SK-N-SH (cell line): ENCODE data around the gene LOX. TPM values are rescaled to one million over a fixed set of nuclear protein-coding genes. Genes with fewer than 3 reads are reported as not detected.

Source experiments
- CTCF ChIA-PET: fragments of 300-600, 350-600 bp; formaldehyde crosslinking; extraction: SDS; loops from one replicate; lab custom pipeline; 2021; lab: Yijun Ruan, JAX
- POLR2A ChIA-PET: fragments of 350-600 bp; sonication (Branson Sonifier 250); formaldehyde crosslinking; extraction: SDS; loops from one replicate; lab custom pipeline; 2020; ENCODE audit warnings: antibody characterized with exemption, inconsistent platforms; lab: Yijun Ruan, JAX
- DNase-seq: peaks from one replicate; pipeline ENCODE4 v3.0.0; 2012
- H2AFZ ChIP-seq: fragments of 200-600 bp; sonication (generic); 2 replicates; pipeline ENCODE4 v1.8.1; 2016; ENCODE audit warnings: antibody characterized with exemption, mild to moderate bottlenecking, low read depth
- H3F3A ChIP-seq: fragments of 200-600 bp; sonication (generic); replicated peaks from 2 replicates; pipeline ENCODE3; 2016; ENCODE audit warnings: antibody characterized with exemption, mild to moderate bottlenecking; ENCODE audit not compliant: insufficient read depth
- H3K27ac ChIP-seq, 2 experiments: fragments of 200-500 bp in 1 of 2; fragments of 200-600 bp in 1 of 2; sonication (Bioruptor generic) in 1 of 2; sonication (generic), shearing (Covaris generic) in 1 of 2; 2 replicates each; pipeline versions ENCODE4 v1.5.1 to v1.6.1; 2014 to 2016; ENCODE audit warnings: low read depth in 2 of 2, inconsistent platforms in 1 of 2, low read length in 1 of 2, mild to moderate bottlenecking in 1 of 2, mixed read lengths in 1 of 2
- H3K27me3 ChIP-seq: fragments of 200-600 bp; sonication (generic), shearing (Covaris generic); 2 replicates; pipeline ENCODE4 v1.6.1; 2016; ENCODE audit warnings: mixed run types; ENCODE audit not compliant: insufficient read depth
- H3K36me3 ChIP-seq, 2 experiments: fragments of 200-500 bp in 1 of 2; fragments of 200-600 bp in 1 of 2; sonication (Bioruptor generic) in 1 of 2; sonication (generic) in 1 of 2; replicated peaks in 1 of 2; 2 replicates each; pipeline versions ENCODE3 to v1.5.1; 2014 to 2016; ENCODE audit warnings: low read length in 1 of 2, mild to moderate bottlenecking in 1 of 2; ENCODE audit not compliant: insufficient read depth in 2 of 2, control insufficient read depth in 1 of 2
- H3K4me1 ChIP-seq, 2 experiments: fragments of 200-500 bp in 1 of 2; fragments of 200-600 bp in 1 of 2; sonication (Bioruptor generic) in 1 of 2; sonication (generic), shearing (Covaris generic) in 1 of 2; 2 replicates each; pipeline versions ENCODE4 v1.5.1 to v1.6.1; 2014 to 2016; ENCODE audit warnings: low read depth in 1 of 2, low read length in 1 of 2, mixed run types in 1 of 2; ENCODE audit not compliant: insufficient read depth in 2 of 2, control insufficient read depth in 1 of 2
- H3K4me2 ChIP-seq: fragments of 200-600 bp; sonication (generic), shearing (Covaris generic); 2 replicates; pipeline ENCODE4 v1.6.1; 2017; ENCODE audit warnings: mixed run types
- H3K4me3 ChIP-seq, 2 experiments: fragments of 200-500 bp in 1 of 2; fragments of 200-600 bp in 1 of 2; sonication (Bioruptor generic) in 1 of 2; sonication (generic), shearing (Covaris generic) in 1 of 2; 2 replicates each; pipeline versions ENCODE4 v1.5.1 to v1.8.1; 2014 to 2016; ENCODE audit warnings: low read depth in 2 of 2, inconsistent platforms in 1 of 2, low read length in 1 of 2, mild to moderate bottlenecking in 1 of 2, mixed read lengths in 1 of 2, moderate library complexity in 1 of 2
- H3K79me2 ChIP-seq: fragments of 200-600 bp; sonication (generic); 2 replicates; pipeline ENCODE4 v1.8.1; 2017; ENCODE audit warnings: mild to moderate bottlenecking; ENCODE audit not compliant: insufficient read depth
- H3K9ac ChIP-seq: fragments of 200-600 bp; sonication (generic); 2 replicates; pipeline ENCODE4 v1.6.1; 2017; ENCODE audit warnings: mixed run types
- H3K9me2 ChIP-seq: fragments of 200-600 bp; sonication (generic); 2 replicates; pipeline ENCODE4 v1.6.1; 2017; ENCODE audit warnings: mixed run types
- H3K9me3 ChIP-seq: fragments of 200-600 bp; sonication (generic); 2 replicates; pipeline ENCODE4 v1.6.1; 2017; ENCODE audit warnings: mixed run types, mild to moderate bottlenecking, moderate library complexity
- H4K20me1 ChIP-seq: fragments of 200-600 bp; sonication (generic); 2 replicates; pipeline ENCODE4 v1.6.1; 2017; ENCODE audit warnings: mild to moderate bottlenecking, mixed run types; ENCODE audit not compliant: insufficient read depth
- FOXJ3 ChIP-seq: sonication (generic); formaldehyde crosslinking; IDR thresholded peaks from 2 replicates; pipeline ENCODE4 v1.5.1; 2020; ENCODE audit warnings: mild to moderate bottlenecking, missing genetic modification reagents
- FOXM1 ChIP-seq: IDR thresholded peaks from 2 replicates; pipeline ENCODE4 v1.4.0; 2012; ENCODE audit warnings: low read depth, mild to moderate bottlenecking
- MXI1 ChIP-seq: IDR thresholded peaks from 2 replicates; pipeline ENCODE4 v1.6.1; 2012; ENCODE audit warnings: mild to moderate bottlenecking, low read depth, low read length, improper control_type of control experiment
- RCOR1 ChIP-seq: fragments of 150-350 bp; IDR thresholded peaks from 2 replicates; pipeline ENCODE4 v1.6.1; 2017; ENCODE audit warnings: antibody characterized with exemption, low read length
- RFX5 ChIP-seq: IDR thresholded peaks from 2 replicates; pipeline ENCODE4 v1.6.1; 2012; ENCODE audit warnings: mild to moderate bottlenecking, improper control_type of control experiment, low read length
- RXRA ChIP-seq: IDR thresholded peaks from 2 replicates; pipeline ENCODE4 v1.4.0; 2012; ENCODE audit warnings: low read depth, mild to moderate bottlenecking, borderline replicate concordance
- TAF1 ChIP-seq: IDR thresholded peaks from 2 replicates; pipeline ENCODE4 v1.6.1; 2012; ENCODE audit warnings: low read depth, mild to moderate bottlenecking, low read length, moderate library complexity, borderline replicate concordance
- TEAD4 ChIP-seq: IDR thresholded peaks from 2 replicates; pipeline ENCODE4 v1.4.0; 2012; ENCODE audit warnings: mild to moderate bottlenecking, borderline replicate concordance; ENCODE audit not compliant: insufficient read depth
- USF1 ChIP-seq: IDR thresholded peaks from 2 replicates; pipeline ENCODE4 v1.4.0; 2012; ENCODE audit warnings: low read depth, borderline replicate concordance
- USF2 ChIP-seq: fragments of 150-350 bp; IDR thresholded peaks from 2 replicates; pipeline ENCODE4 v1.6.1; 2017; ENCODE audit warnings: antibody characterized with exemption, low read length, low read depth, borderline replicate concordance
- YY1 ChIP-seq: IDR thresholded peaks from 2 replicates; pipeline ENCODE4 v1.4.0; 2012; ENCODE audit warnings: low read depth, mild to moderate bottlenecking
- ZBTB33 ChIP-seq: IDR thresholded peaks from 2 replicates; pipeline ENCODE4 v1.4.0; 2012; ENCODE audit warnings: low read depth, borderline replicate concordance
- WGBS: methylation state at CpG from one replicate; pipeline ENCODE4 v1.1.6; 2017; ENCODE audit warnings: low lambda C conversion rate; 5-methylcytosine and 5-hydroxymethylcytosine counted together
- polyA plus RNA-seq, 3 experiments: library from polyadenylated mRNA; depleted of rRNA; stranded (reverse); fragments of >200 nt; gene quantifications; 2 replicates each; pipeline ENCODE4 v1.2.3, GENCODE V29; 2012

The LOX gene
- polyA plus RNA-seq, 1 of the 3 experiments (the other 2 are of a cell fraction), result 36.3 TPM

GRCh38 chr5:122118356-122118948, 40.4 kb upstream of the LOX start:
- CTCF ChIA-PET, result interaction anchor here (1.0 to 1.5 kb wide), 2 partner anchors 17 to 70 kb away, joined by 3 to 5 read pairs; no protein-coding TSS in a partner anchor
- Histone ChIP-seq H3K9me3 (no peaks in the 10 kb centered on the region), H3F3A (no peaks in the 10 kb centered on the region), H3K9me2 (no peaks in the 10 kb centered on the region; the same call in 1 of the 2 replicates), H4K20me1 (no peaks in the 10 kb centered on the region), H3K4me2 (no peak overlapping the region), H3K4me3 (no peak overlapping the region), H3K9ac (no peak overlapping the region), H3K36me3 (no peaks in the 10 kb centered on the region), H2AFZ (no peak overlapping the region), H3K4me1 (no peaks in the 10 kb centered on the region), H3K27ac (no peak overlapping the region), H3K27me3 (no peaks in the 10 kb centered on the region), H3K79me2 (no peaks in the 10 kb centered on the region)
- TF ChIP-seq YY1 (no peak), TEAD4 (no peak), FOXJ3 (CRISPR knock-in tag) (no peak)
- POLR2A ChIA-PET, result no interaction called here
- WGBS, result 77% methylated on average over 1 of the region's 1 CpG
- no peak for DNase-seq

- WGBS, result 81% methylated on average over 2 of the region's 2 CpGs
- Histone ChIP-seq H4K20me1 (no peaks in the 10 kb centered on the region), H3K4me3 (no peak overlapping the region), H3K27ac (no peak overlapping the region), H2AFZ (no peak overlapping the region), H3K4me2 (no peak overlapping the region), H3K9ac (no peak overlapping the region), H3K4me1 (no peaks in the 10 kb centered on the region), H3K27me3 (no peaks in the 10 kb centered on the region), H3F3A (no peaks in the 10 kb centered on the region), H3K9me2 (no peaks in the 10 kb centered on the region; the same call in 1 of the 2 replicates), H3K9me3 (no peaks in the 10 kb centered on the region), H3K79me2 (no peaks in the 10 kb centered on the region), H3K36me3 (no peaks in the 10 kb centered on the region)
- no peak for DNase-seq
- ChIA-PET POLR2A (no interaction called here), CTCF (no interaction called here)
- TF ChIP-seq RXRA (no peak), FOXM1 (no peak), USF1 (no peak), ZBTB33 (no peak), YY1 (no peak), TAF1 (no peak), RFX5 (no peak), RCOR1 (no peak), MXI1 (no peak), TEAD4 (no peak), USF2 (no peak)
These were observed 36.4 kb upstream of the LOX start for GRCh38 chr5:122114501-122114900.
